GM12878 (cell line): Measurements from ENCODE around the gene SAFB. TPM values are rescaled to one million over a fixed set of nuclear protein-coding genes. Genes with fewer than 3 reads are reported as not detected.

ENCODE experiments used
- ATAC-seq: fragments of 200-7000 bp; cut with Tn5 transposase; 3 replicates; pipeline ENCODE4 v1.9.1; 2020; ENCODE audit warnings: mild to moderate bottlenecking, moderate library complexity
- BruUV-seq: library from RNA; stranded (reverse); fragments of 400-500 nt; replicated peaks from 2 replicates; lab custom pipeline; 2021; lab: Mats Ljungman, UMichigan
- CTCF ChIA-PET: fragments of 300-600 bp; sonication (Branson Sonifier 250); formaldehyde crosslinking; extraction: SDS; loops from one replicate; lab custom pipeline; 2021; ENCODE audit warnings: inconsistent platforms; lab: Yijun Ruan, JAX
- POLR2A ChIA-PET: fragments of 350-600 bp; formaldehyde crosslinking; extraction: SDS; loops from one replicate; lab custom pipeline; 2021; ENCODE audit warnings: inconsistent platforms; lab: Charles Lee
- RAD21 ChIA-PET: fragments of 300-600 bp; sonication (Branson Sonifier 250); formaldehyde crosslinking; loops from one replicate; lab custom pipeline; 2023; ENCODE audit warnings: antibody characterized with exemption; ENCODE audit not compliant: unreplicated experiment; lab: Charles Lee
- SMC1A ChIA-PET: fragments of 300-600 bp; sonication (Branson Sonifier 250); formaldehyde crosslinking; loops from one replicate; lab custom pipeline; 2023; ENCODE audit not compliant: unreplicated experiment, uncharacterized antibody; lab: Charles Lee
- DNase-seq: peaks from one replicate; pipeline ENCODE4 v3.0.0-alpha.2; 2011; ENCODE audit warnings: low read depth, low spot score
- FAIRE-seq: peaks from 3 replicates; lab custom pipeline; 2011; peaks lifted over from hg19 to GRCh38; lab: Jason Lieb, UNC
- H2AFZ ChIP-seq: 2 replicates; pipeline ENCODE4 v1.6.0; 2011; ENCODE audit warnings: low read depth, low read length, control low read depth; ENCODE audit not compliant: control insufficient read depth
- H3K27ac ChIP-seq: 2 replicates; pipeline ENCODE4 v1.5.1; 2011; ENCODE audit warnings: control low read depth; ENCODE audit not compliant: control insufficient read depth, insufficient read depth
- H3K27me3 ChIP-seq, 2 experiments: replicated peaks in 1 of 2; 2 replicates each; pipeline versions ENCODE4 v1.6.0 to v1.6.1; 2011; ENCODE audit warnings: low read length in 1 of 2; ENCODE audit not compliant: control insufficient read depth in 2 of 2, insufficient read depth in 2 of 2
- H3K36me3 ChIP-seq, 2 experiments: 2 replicates each; pipeline ENCODE4 v1.5.1; 2011; ENCODE audit warnings: low read length in 1 of 2; ENCODE audit not compliant: control insufficient read depth in 2 of 2, insufficient read depth in 2 of 2
- H3K4me1 ChIP-seq: 2 replicates; pipeline ENCODE4 v1.6.1; 2011; ENCODE audit warnings: mild to moderate bottlenecking, low read length, moderate library complexity, mixed read lengths; ENCODE audit not compliant: control insufficient read depth, insufficient read depth
- H3K4me2 ChIP-seq: 2 replicates; pipeline ENCODE4 v1.6.0; 2011; ENCODE audit warnings: control low read depth; ENCODE audit not compliant: control insufficient read depth, insufficient read depth
- H3K4me3 ChIP-seq: fragments of 200-600 bp; sonication (generic); 2 replicates; pipeline ENCODE4 v1.5.1; 2016
- H3K79me2 ChIP-seq: 2 replicates; pipeline ENCODE4 v1.6.0; 2011; ENCODE audit warnings: low read length; ENCODE audit not compliant: control insufficient read depth, insufficient read depth
- H3K9ac ChIP-seq: 2 replicates; pipeline ENCODE4 v1.8.0; 2011; ENCODE audit warnings: low read length, control low read depth, mixed read lengths; ENCODE audit not compliant: control insufficient read depth, insufficient read depth
- H3K9me3 ChIP-seq: replicated peaks from 3 replicates; pipeline ENCODE4 v1.5.1; 2011; ENCODE audit warnings: mild to moderate bottlenecking, low read length; ENCODE audit not compliant: control insufficient read depth, insufficient read depth
- H4K20me1 ChIP-seq: 2 replicates; pipeline ENCODE4 v1.6.0; 2011; ENCODE audit not compliant: control insufficient read depth, insufficient read depth
- BCL11A ChIP-seq: IDR thresholded peaks from 2 replicates; pipeline ENCODE4 v1.6.1; 2011; ENCODE audit warnings: low read depth, low read length
- CTCF ChIP-seq, 3 experiments: IDR thresholded peaks in 2 of 3; conservative IDR thresholded peaks in 1 of 3; 2 replicates each; pipeline ENCODE4 v1.5.1; 2011; ENCODE audit warnings: low read depth in 3 of 3, low read length in 3 of 3, mild to moderate bottlenecking in 3 of 3, control low read depth in 2 of 3, moderate library complexity in 2 of 3, inconsistent platforms in 1 of 3, mixed read lengths in 1 of 3; ENCODE audit not compliant: control insufficient read depth in 2 of 3, insufficient read depth in 1 of 3; ENCODE audit errors: extremely low read depth in 1 of 3
- E4F1 ChIP-seq: fragments of 450-650 bp; IDR thresholded peaks from 2 replicates; pipeline ENCODE4 v1.6.1; 2018; ENCODE audit warnings: borderline replicate concordance, mild to moderate bottlenecking; ENCODE audit not compliant: partially characterized antibody
- ESRRA ChIP-seq: IDR thresholded peaks from 2 replicates; pipeline ENCODE4 v1.6.1; 2012; ENCODE audit warnings: mild to moderate bottlenecking, low read length, improper control_type of control experiment
- FOXM1 ChIP-seq: IDR thresholded peaks from 2 replicates; pipeline ENCODE4 v1.6.1; 2012; ENCODE audit warnings: low read depth, mild to moderate bottlenecking, inconsistent platforms, low read length, moderate library complexity
- IKZF1 ChIP-seq: fragments of 450-650 bp; conservative IDR thresholded peaks from 2 replicates; pipeline ENCODE4 v1.6.1; 2017; ENCODE audit warnings: antibody characterized with exemption, mild to moderate bottlenecking
- LARP7 ChIP-seq: fragments of 450-650 bp; IDR thresholded peaks from 2 replicates; pipeline ENCODE4 v1.6.1; 2017; ENCODE audit warnings: mild to moderate bottlenecking
- MEF2B ChIP-seq: fragments of 450-650 bp; IDR thresholded peaks from 2 replicates; pipeline ENCODE4 v1.6.1; 2018; ENCODE audit warnings: mild to moderate bottlenecking, moderate library complexity; ENCODE audit not compliant: partially characterized antibody, poor library complexity, severe bottlenecking
- NFIC ChIP-seq: IDR thresholded peaks from 2 replicates; pipeline ENCODE4 v1.6.1; 2012; ENCODE audit warnings: low read depth, mild to moderate bottlenecking, inconsistent platforms, low read length, moderate library complexity
- NR2C2 ChIP-seq: IDR thresholded peaks from 2 replicates; pipeline ENCODE4 v1.6.1; 2011; ENCODE audit warnings: borderline replicate concordance, low read depth; ENCODE audit not compliant: control insufficient read depth, insufficient read length
- SPI1 ChIP-seq: IDR thresholded peaks from 2 replicates; pipeline ENCODE4 v1.6.1; 2011; ENCODE audit warnings: low read depth, mild to moderate bottlenecking, low read length, moderate library complexity, borderline replicate concordance; ENCODE audit not compliant: insufficient read depth
- SRF ChIP-seq, 2 experiments: IDR thresholded peaks; 2 replicates each; pipeline ENCODE4 v1.6.1; 2011; ENCODE audit warnings: low read depth in 2 of 2, low read length in 2 of 2, mild to moderate bottlenecking in 1 of 2, moderate library complexity in 1 of 2
- WRNIP1 ChIP-seq: IDR thresholded peaks from 2 replicates; pipeline ENCODE4 v1.6.1; 2011; ENCODE audit warnings: low read depth, low read length, improper control_type of control experiment, borderline replicate concordance
- WGBS: methylation state at CpG from one replicate; pipeline ENCODE4 v1.1.6; 2016; ENCODE audit warnings: low lambda C conversion rate; ENCODE audit not compliant: insufficient replicate concordance, insufficient coverage; ENCODE audit errors: missing lambda C conversion rate; 5-methylcytosine and 5-hydroxymethylcytosine counted together
- in situ Hi-C: fragments of 300-500 bp; cut with MboI; formaldehyde crosslinking; loops from 9 replicates; pipeline ENCODE4 v1.14.3; 2018; ENCODE audit warnings: mixed read lengths
- intact Hi-C: fragments of 100-400 bp; cut with micrococcal nuclease; formaldehyde crosslinking; loops from one replicate; pipeline ENCODE4 v1.14.2; 2022; ENCODE audit not compliant: unreplicated experiment
- polyA plus RNA-seq, 11 experiments: library from polyadenylated mRNA; depleted of rRNA in 4 of 11; unstranded in 6 of 11; stranded (reverse) in 5 of 11; fragments of >200 nt; fragmentation: Nextera tagmentation in 4 of 11; fragmentation: Illumina TruSeq in 1 of 11; extraction: Ambion mirVana in 4 of 11; extraction: Trizol in 1 of 11; gene quantifications; 1 replicate in 1 of 11; 2 replicates in 10 of 11; pipeline versions ENCODE4 v1.2.1 to v1.2.3, GENCODE V29; 2011 to 2016; ENCODE audit warnings: inconsistent platforms in 2 of 11, missing spikeins in 2 of 11, low read depth in 1 of 11
- total RNA-seq, 4 experiments: library from RNA; depleted of rRNA in 3 of 4; stranded (reverse); fragments of >200 nt in 3 of 4; fragmentation: Illumina TruSeq in 1 of 4; extraction: Trizol in 1 of 4; gene quantifications; 2 replicates each; pipeline versions ENCODE4 v1.2.1 to v1.2.3, GENCODE V29; 2013 to 2021

The SAFB gene
- total and polyA plus RNA-seq, 10 of the 15 experiments (the other 5 are each of a cell fraction or from before 2014, with no cell fraction given), result 1.6 to 131 (median 61.2) TPM

GRCh38 chr19:5591476-5591875 is 31.4 kb upstream of the SAFB start:
- Histone ChIP-seq H3K36me3 (peaks cover 31 to 62% of the 10 kb centered on the region in 2 experiments), H3K27ac (no peak overlapping the region), H3K79me2 (no peaks in the 10 kb centered on the region), H3K4me3 (no peak overlapping the region), H3K4me1 (no peaks in the 10 kb centered on the region), H3K4me2 (no peak overlapping the region), H4K20me1 (peaks cover 3% of the 10 kb centered on the region; the same call in 1 of the 2 replicates), H3K27me3 (no peaks in the 10 kb centered on the region), H3K9ac (no peak overlapping the region), H3K9me3 (no peaks in the 10 kb centered on the region), H2AFZ (no peak overlapping the region)
- POLR2A ChIA-PET, result interaction anchor here (0.6 kb wide), 1 partner anchor 35 kb away, joined by 3 read pairs; no protein-coding TSS in a partner anchor
- intact Hi-C loops, result no loop called here
- RAD21 ChIA-PET, result no interaction called here
- FAIRE-seq (no peak), ATAC-seq (no peak), DNase-seq (no peak)
- CTCF ChIA-PET, result no interaction called here
- in situ Hi-C loops, result no loop called here
- TF ChIP-seq ESRRA (no peak), SPI1 (no peak), NR2C2 (no peak), MEF2B (no peak), NFIC (no peak), BCL11A (no peak), SRF (IDR thresholded peaks at IDR 0.05; ENCODE audit: low read depth in 2 of 2, low read length in 2 of 2) (no peak), CTCF (IDR thresholded peaks at IDR 0.05 in 2 of 3, conservative IDR thresholded peaks at IDR 0.05 in 1 of 3; ENCODE audit: control insufficient read depth in 2 of 3, extremely low read depth in 1 of 3, insufficient read depth in 1 of 3, low read depth in 3 of 3, low read length in 3 of 3) (no peak), LARP7 (no peak), FOXM1 (no peak), IKZF1 (no peak), WRNIP1 (no peak), E4F1 (no peak)
- SMC1A ChIA-PET, result no interaction called here
- WGBS, result 97% methylated on average over 17 of the region's 17 CpGs
- no TSS peak for BruUV-seq
